Adrenal gland (tissue), 19 donors: ENCODE measurements around the gene GAGE2A. TPM values are rescaled to one million over a fixed set of nuclear protein-coding genes. Genes with fewer than 3 reads are reported as not detected.
"Not testable (repeated sequence)": the region's sequence is repeated elsewhere in the genome, so short reads cannot be mapped to it uniquely, and the experiment has no call there.

ENCODE experiments used
- DNase-seq, 7 donors: peaks; one replicate each; pipeline ENCODE4 v3.0.0-alpha.2; 2019 to 2020
- H3K27ac ChIP-seq, 5 donors: fragments of 200-600 bp; sonication (generic) in 4 of 5; 1 replicate in 3 of 5; 2 replicates in 2 of 5; pipeline versions ENCODE4 v1.5.1 to v1.8.0; 2016 to 2020; ENCODE audit warnings: mild to moderate bottlenecking in 1 of 5
- H3K27me3 ChIP-seq: fragments of 200-600 bp; 2 replicates; pipeline ENCODE4 v1.8.0; 2021
- H3K36me3 ChIP-seq, 2 donors: fragments of 200-600 bp; replicated peaks in 1 of 2; 1 replicate in 1 of 2; 2 replicates in 1 of 2; pipeline versions ENCODE4 v1.5.1 to v1.8.0; 2018 to 2022
- H3K4me1 ChIP-seq, 2 donors: fragments of 200-600 bp; replicated peaks in 1 of 2; 1 replicate in 1 of 2; 2 replicates in 1 of 2; pipeline versions ENCODE4 v1.5.1 to v1.8.0; 2018 to 2021
- H3K4me3 ChIP-seq, 4 donors: fragments of 200-600 bp; sonication (generic) in 3 of 4; one replicate each; pipeline ENCODE4 v1.5.1; 2016 to 2018
- H3K9me3 ChIP-seq, 3 donors: fragments of 200-600 bp; sonication (generic) in 1 of 3; replicated peaks in 1 of 3; 1 replicate in 2 of 3; 2 replicates in 1 of 3; pipeline versions ENCODE4 v1.5.1 to v1.8.0; 2016 to 2021
- WGBS, 4 donors: extraction: QIAGEN DNeasy Blood & Tissue Kit in 2 of 4; methylation state at CpG; one replicate each; pipeline versions ENCODE4 v1.1.5 to v1.1.7; 2013 to 2017; 5-methylcytosine and 5-hydroxymethylcytosine counted together
- intact Hi-C, 2 donors: fragments of 100-400 bp; cut with DNase I; formaldehyde crosslinking; loops; one replicate each; pipeline versions ENCODE4 v1.14.1 to v1.15.0; 2022 to 2023
- long read RNA-seq, 10 donors: library from polyadenylated mRNA in 3 of 10; unstranded in 2 of 10; stranded (forward) in 1 of 10; transcript quantifications; one replicate each; pipeline ENCODE4 v2.0.0 and lab custom pipeline, GENCODE V29; 2021 to 2026
- polyA plus RNA-seq, 3 donors: library from polyadenylated mRNA; stranded (reverse); fragments of 200-250 nt in 2 of 3; fragments of 350-450 nt in 1 of 3; fragmentation: Illumina TruSeq in 1 of 3; extraction: RNeasy Lipid Tissue Mini Kit (QIAGEN cat#74804) in 1 of 3; gene quantifications; one replicate each; pipeline ENCODE4 v1.2.3, GENCODE V29; 2013 to 2014
- total RNA-seq, 9 donors: library from RNA; depleted of rRNA in 4 of 9; stranded (reverse); fragments of >200 nt in 4 of 9; fragments of 120-200 nt in 1 of 9; fragmentation: NEBNext Ultra II Directional in 1 of 9; extraction: Animal tissue kit (Norgen Biotek cat#: 25700) in 1 of 9; gene quantifications; one replicate each; pipeline versions ENCODE4 v1.1.0 to v1.2.4, GENCODE V29; 2013 to 2023
- donor health status: healthy with polysubstance abuse.
- donor health status: Bipolar disorder and iron deficiency.
- donor health status: DM: yes; HTN: yes; CAD: no.
- donor health status: DM: no; HTN: no; CAD: no.
- donor health status: DM: no; HTN: no; CAD: no.
- donor health status: DM: yes; HTN: yes; CAD: no.

Gene GAGE2A, protein sequence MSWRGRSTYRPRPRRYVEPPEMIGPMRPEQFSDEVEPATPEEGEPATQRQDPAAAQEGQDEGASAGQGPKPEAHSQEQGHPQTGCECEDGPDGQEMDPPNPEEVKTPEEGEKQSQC
- total RNA-seq (under 1 TPM in 2 of 9 donors, not detected in 7; 0.57 to 0.69 TPM), polyA plus RNA-seq (not detected)
- long read RNA-seq, donor 1, result 0 reads
- long read RNA-seq, donor 2, result 0 reads
- long read RNA-seq, donor 3, result 0 reads
- long read RNA-seq, donor 4, result 0 reads
- long read RNA-seq, donor 5, result 0 reads
- long read RNA-seq, donor 6, result 0 reads
- long read RNA-seq, donor 7, partial matches to known transcripts, result 0 of 1 reads
- long read RNA-seq, donor 7, other reads (novel, unspliced or antisense), result 0 of 1 reads
- long read RNA-seq, donor 8, result 0 reads
- long read RNA-seq, donor 9, result 0 reads
- long read RNA-seq, donor 10, result 0 reads

DNA sequence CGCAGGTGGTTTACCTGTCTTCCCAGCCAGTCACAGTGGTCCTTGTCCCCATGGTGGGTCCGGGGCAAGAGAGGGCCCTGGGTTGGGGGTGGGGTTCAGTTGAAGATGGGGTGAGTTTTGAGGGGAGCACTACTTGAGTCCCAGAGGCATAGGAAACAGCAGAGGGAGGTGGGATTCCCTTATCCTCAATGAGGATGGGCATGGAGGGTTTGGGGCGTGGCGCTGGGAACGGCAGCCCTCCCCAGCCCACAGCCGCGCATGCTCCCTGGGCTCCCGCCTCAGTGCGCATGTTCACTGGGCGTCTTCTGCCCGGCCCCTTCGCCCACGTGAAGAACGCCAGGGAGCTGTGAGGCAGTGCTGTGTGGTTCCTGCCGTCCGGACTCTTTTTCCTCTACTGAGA lies at the start of gene GAGE2A:
Gene GAGE2A (plus strand): TSS at position 301 of the 400 bp plus-strand sequence. CDS start 1,155 bp downstream, outside the sequence.
- H3K27ac ChIP-seq, DNase-seq, H3K36me3 ChIP-seq, H3K4me3 ChIP-seq, H3K4me1 ChIP-seq, H3K9me3 ChIP-seq, H3K27me3 ChIP-seq, intact Hi-C loops: not testable (repeated sequence)
- WGBS, 4 donors, result no CpG with 5 or more reads among the region's 16 CpGs

DNA sequence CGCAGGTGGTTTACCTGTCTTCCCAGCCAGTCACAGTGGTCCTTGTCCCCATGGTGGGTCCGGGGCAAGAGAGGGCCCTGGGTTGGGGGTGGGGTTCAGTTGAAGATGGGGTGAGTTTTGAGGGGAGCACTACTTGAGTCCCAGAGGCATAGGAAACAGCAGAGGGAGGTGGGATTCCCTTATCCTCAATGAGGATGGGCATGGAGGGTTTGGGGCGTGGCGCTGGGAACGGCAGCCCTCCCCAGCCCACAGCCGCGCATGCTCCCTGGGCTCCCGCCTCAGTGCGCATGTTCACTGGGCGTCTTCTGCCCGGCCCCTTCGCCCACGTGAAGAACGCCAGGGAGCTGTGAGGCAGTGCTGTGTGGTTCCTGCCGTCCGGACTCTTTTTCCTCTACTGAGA lies 47.9 kb upstream of the GAGE2A start, which contains the start of gene GAGE12D:
Gene GAGE12D (plus strand): TSS at position 301 of the 400 bp plus-strand sequence. CDS start 1,155 bp downstream, outside the sequence.
- H3K36me3 ChIP-seq, H3K27me3 ChIP-seq, H3K27ac ChIP-seq, H3K9me3 ChIP-seq, intact Hi-C loops, H3K4me3 ChIP-seq, DNase-seq, H3K4me1 ChIP-seq: not testable (repeated sequence)
- WGBS, 4 donors, result no CpG with 5 or more reads among the region's 16 CpGs

DNA sequence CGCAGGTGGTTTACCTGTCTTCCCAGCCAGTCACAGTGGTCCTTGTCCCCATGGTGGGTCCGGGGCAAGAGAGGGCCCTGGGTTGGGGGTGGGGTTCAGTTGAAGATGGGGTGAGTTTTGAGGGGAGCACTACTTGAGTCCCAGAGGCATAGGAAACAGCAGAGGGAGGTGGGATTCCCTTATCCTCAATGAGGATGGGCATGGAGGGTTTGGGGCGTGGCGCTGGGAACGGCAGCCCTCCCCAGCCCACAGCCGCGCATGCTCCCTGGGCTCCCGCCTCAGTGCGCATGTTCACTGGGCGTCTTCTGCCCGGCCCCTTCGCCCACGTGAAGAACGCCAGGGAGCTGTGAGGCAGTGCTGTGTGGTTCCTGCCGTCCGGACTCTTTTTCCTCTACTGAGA lies 38.3 kb upstream of the GAGE2A start, which contains the start of gene GAGE12E:
Gene GAGE12E (plus strand): TSS at position 301 of the 400 bp plus-strand sequence. CDS start 1,155 bp downstream, outside the sequence.
- H3K27me3 ChIP-seq, H3K27ac ChIP-seq, H3K36me3 ChIP-seq, DNase-seq, H3K9me3 ChIP-seq, H3K4me3 ChIP-seq, H3K4me1 ChIP-seq, intact Hi-C loops: not testable (repeated sequence)
- WGBS, 4 donors, result no CpG with 5 or more reads among the region's 16 CpGs

DNA sequence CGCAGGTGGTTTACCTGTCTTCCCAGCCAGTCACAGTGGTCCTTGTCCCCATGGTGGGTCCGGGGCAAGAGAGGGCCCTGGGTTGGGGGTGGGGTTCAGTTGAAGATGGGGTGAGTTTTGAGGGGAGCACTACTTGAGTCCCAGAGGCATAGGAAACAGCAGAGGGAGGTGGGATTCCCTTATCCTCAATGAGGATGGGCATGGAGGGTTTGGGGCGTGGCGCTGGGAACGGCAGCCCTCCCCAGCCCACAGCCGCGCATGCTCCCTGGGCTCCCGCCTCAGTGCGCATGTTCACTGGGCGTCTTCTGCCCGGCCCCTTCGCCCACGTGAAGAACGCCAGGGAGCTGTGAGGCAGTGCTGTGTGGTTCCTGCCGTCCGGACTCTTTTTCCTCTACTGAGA lies 28.8 kb upstream of the GAGE2A start, which contains the start of gene GAGE12F:
Gene GAGE12F (plus strand): TSS at position 301 of the 400 bp plus-strand sequence. CDS start 1,155 bp downstream, outside the sequence.
- DNase-seq, H3K27me3 ChIP-seq, H3K36me3 ChIP-seq, intact Hi-C loops, H3K27ac ChIP-seq, H3K4me3 ChIP-seq, H3K9me3 ChIP-seq, H3K4me1 ChIP-seq: not testable (repeated sequence)
- no CpG with 5 or more reads among the region's 16 CpGs for WGBS, 4 donors

DNA sequence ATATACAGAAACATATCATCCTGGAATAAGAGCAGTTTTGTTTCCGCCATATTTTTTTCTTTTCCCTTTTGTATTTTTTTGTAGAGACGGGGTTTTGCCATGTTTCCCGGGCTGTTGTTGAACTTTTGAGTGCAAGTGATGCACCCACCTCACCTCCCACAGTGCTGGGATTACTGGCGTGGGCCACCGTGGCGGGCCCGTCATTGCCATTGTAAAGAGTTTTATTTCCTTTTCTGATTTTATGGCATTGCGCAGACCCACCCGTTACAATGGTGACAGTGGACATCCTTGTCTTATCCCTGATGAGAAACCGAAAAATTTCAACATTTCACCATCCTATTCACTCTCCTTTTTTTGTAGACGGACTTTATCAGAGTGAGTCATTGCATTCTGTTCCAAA lies 20.6 kb upstream of the GAGE2A start:
- H3K9me3 ChIP-seq, H3K36me3 ChIP-seq, H3K27ac ChIP-seq, H3K4me1 ChIP-seq, H3K27me3 ChIP-seq, H3K4me3 ChIP-seq, intact Hi-C loops: not testable (repeated sequence)
- WGBS, 4 donors, result no CpG with 5 or more reads among the region's 11 CpGs
- DNase-seq, result peak in 4 of 7 donors; percentile 8 to 34 (median 9)

DNA sequence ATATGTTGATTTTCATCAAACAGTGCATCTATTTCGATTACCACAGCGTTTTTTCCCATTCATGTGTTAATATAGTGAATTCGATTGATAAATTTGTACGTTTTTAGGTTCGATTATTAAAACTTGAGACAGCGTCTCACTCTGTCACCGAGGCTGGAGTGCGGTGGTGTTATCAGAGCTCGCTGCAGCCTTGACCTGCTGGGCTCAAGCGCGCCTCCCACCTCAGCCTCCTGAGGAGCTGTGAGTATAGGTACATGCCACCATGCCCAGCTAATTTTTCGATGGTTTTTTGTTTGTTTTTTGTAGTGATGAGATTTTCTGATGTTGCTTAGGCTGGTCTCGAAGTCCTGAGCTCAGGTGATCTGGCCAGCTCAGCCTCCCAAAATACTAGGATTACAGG lies 20.1 kb upstream of the GAGE2A start:
- not testable (repeated sequence) for H3K9me3 ChIP-seq
- 87% methylated on average over 5 of the region's 13 CpGs; no CpG with 5 or more reads in 3 of the 4 donors for WGBS, 4 donors

DNA sequence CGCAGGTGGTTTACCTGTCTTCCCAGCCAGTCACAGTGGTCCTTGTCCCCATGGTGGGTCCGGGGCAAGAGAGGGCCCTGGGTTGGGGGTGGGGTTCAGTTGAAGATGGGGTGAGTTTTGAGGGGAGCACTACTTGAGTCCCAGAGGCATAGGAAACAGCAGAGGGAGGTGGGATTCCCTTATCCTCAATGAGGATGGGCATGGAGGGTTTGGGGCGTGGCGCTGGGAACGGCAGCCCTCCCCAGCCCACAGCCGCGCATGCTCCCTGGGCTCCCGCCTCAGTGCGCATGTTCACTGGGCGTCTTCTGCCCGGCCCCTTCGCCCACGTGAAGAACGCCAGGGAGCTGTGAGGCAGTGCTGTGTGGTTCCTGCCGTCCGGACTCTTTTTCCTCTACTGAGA lies 19.2 kb upstream of the GAGE2A start, which contains the start of gene GAGE12G:
Gene GAGE12G (plus strand): TSS at position 301 of the 400 bp plus-strand sequence. CDS start 1,155 bp downstream, outside the sequence.
- H3K36me3 ChIP-seq, DNase-seq, H3K27me3 ChIP-seq, H3K9me3 ChIP-seq, intact Hi-C loops, H3K4me3 ChIP-seq, H3K4me1 ChIP-seq, H3K27ac ChIP-seq: not testable (repeated sequence)
- WGBS, 4 donors, result no CpG with 5 or more reads among the region's 16 CpGs

More for the DNA sequence above, 20.1 kb upstream of the GAGE2A start:
- H3K27ac ChIP-seq, intact Hi-C loops, H3K4me1 ChIP-seq, DNase-seq, H3K27me3 ChIP-seq, H3K4me3 ChIP-seq, H3K36me3 ChIP-seq: not testable (repeated sequence)

DNA sequence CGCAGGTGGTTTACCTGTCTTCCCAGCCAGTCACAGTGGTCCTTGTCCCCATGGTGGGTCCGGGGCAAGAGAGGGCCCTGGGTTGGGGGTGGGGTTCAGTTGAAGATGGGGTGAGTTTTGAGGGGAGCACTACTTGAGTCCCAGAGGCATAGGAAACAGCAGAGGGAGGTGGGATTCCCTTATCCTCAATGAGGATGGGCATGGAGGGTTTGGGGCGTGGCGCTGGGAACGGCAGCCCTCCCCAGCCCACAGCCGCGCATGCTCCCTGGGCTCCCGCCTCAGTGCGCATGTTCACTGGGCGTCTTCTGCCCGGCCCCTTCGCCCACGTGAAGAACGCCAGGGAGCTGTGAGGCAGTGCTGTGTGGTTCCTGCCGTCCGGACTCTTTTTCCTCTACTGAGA lies 9.6 kb upstream of the GAGE2A start, which contains the start of gene GAGE12H:
Gene GAGE12H (plus strand): TSS at position 301 of the 400 bp plus-strand sequence. CDS start 1,155 bp downstream, outside the sequence.
- H3K9me3 ChIP-seq, intact Hi-C loops, H3K27ac ChIP-seq, H3K4me3 ChIP-seq, H3K4me1 ChIP-seq, DNase-seq, H3K36me3 ChIP-seq, H3K27me3 ChIP-seq: not testable (repeated sequence)
- WGBS, 4 donors, result no CpG with 5 or more reads among the region's 16 CpGs

DNA sequence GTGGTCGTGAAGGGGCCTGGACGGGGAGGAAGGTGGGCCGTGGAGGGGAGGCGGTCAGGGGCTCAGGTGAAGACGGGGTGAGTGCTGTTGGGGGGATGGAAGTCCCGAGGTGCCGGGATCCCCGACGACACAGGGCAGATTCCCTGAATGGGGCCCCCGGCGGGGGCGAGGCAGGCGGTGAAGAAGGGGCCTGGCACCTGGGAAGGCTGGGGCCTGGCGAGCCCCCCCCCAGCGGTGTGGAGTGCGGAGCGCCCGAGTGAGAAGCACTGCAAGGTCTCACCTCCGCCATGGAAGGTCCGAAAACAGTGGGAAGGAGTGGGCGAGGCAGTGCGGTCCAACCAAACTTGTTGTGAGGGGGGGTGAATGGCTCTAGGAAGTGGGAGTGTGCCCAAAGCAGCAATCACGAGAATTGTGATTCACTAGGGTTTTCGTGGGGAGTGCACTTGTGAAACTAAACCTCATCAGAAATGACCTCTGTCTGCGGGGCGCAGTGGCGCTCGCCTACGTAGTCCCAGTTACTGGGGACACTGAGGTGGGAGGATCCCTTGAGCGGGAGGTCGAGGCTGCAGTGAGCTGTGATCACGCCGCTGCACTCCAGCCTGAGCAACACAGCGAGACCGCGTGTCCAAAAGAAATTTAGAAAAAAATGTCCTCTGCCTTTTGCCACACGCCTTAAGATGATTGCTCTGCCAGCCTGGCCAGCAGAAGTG lies 628 bp downstream of the GAGE2A start:
- WGBS, 4 donors, result 87 to 97% (median 90%) methylated on average over 16 to 32 of the region's 37 CpGs
- H3K27ac ChIP-seq, H3K36me3 ChIP-seq, H3K4me1 ChIP-seq, H3K27me3 ChIP-seq, H3K4me3 ChIP-seq, intact Hi-C loops, H3K9me3 ChIP-seq: not testable (repeated sequence)
- peak in 4 of 7 donors; percentile 12 to 25 (median 18) for DNase-seq

DNA sequence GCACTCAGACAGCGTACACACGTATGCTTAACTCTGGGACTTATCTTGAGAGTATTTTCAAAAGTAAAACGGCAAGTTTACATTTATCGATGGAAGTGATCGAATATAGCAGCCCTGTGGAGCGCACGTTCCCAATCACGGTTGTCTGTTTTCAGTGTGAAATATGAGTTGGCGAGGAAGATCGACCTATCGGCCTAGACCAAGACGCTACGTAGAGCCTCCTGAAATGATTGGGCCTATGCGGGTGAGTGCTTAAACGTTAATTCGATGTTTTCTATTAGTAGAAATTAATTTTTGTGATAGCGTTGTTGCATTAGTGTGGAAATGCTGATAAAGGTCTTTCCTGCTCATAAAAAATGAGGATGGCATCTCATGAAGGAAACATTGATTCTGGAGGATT lies 1.2 kb downstream of the GAGE2A start:
- H3K4me1 ChIP-seq, H3K36me3 ChIP-seq, DNase-seq, H3K27me3 ChIP-seq, intact Hi-C loops, H3K4me3 ChIP-seq, H3K27ac ChIP-seq, H3K9me3 ChIP-seq: not testable (repeated sequence)
- WGBS, 4 donors, result 88 to 90% (median 90%) methylated on average over 10 to 15 of the region's 17 CpGs
